Putamen (tissue), 1 donor: ENCODE results near the gene SMIM34.
"Not testable (repeated sequence)": the region's sequence is repeated elsewhere in the genome, so short reads cannot be mapped to it uniquely, and the experiment has no call there.

Experiments used
- DNase-seq: peaks from one replicate; pipeline ENCODE4 v3.0.0-alpha.2; 2016; ENCODE audit warnings: low spot score

The SMIM34 gene

DNA sequence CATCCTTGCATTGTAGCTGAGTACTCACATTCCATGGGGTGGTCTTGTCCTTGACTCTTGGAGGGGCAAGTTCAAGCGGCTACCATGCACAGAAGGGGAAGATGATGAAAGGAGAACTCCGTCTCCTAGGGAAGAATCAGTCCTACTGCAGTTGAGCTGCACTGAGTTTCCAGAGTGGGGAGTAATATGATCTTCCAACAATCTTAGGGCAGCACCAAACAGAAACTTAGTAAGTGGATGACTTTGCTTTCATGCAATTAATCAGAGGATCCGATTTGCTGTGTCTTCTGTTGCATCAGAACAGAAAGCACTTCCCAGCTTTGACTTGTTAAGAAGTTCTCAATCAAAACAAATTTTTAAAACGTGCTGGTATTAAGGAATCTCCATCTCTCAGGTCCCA, at the start of gene SMIM34:
SMIM34 (minus strand) TSS at position 147 of the 400 bp plus-strand sequence; CDS start at position 35, 112 bp downstream.
- DNase-seq, result not testable (repeated sequence)

DNA sequence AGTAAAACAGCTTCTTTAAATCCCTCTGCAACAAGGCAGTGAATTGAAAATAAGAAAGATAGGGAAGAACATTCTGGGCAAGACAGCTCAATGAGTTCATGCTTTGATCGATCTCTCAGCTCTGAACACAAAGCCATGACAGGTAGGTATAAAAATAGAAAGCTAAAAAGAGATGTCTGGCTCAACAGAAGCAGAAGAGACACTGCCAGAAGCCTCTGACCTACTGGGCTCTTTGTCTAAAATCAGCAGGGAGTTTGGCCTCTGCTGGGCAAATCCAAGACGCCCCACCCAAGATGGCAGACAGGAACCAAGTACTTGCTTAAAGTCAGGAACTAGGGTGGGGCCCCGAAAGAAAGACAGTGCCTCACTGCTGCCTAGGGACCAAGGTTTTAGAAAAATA, 43.6 kb upstream of the SMIM34 start:
- not testable (repeated sequence) for DNase-seq

DNA sequence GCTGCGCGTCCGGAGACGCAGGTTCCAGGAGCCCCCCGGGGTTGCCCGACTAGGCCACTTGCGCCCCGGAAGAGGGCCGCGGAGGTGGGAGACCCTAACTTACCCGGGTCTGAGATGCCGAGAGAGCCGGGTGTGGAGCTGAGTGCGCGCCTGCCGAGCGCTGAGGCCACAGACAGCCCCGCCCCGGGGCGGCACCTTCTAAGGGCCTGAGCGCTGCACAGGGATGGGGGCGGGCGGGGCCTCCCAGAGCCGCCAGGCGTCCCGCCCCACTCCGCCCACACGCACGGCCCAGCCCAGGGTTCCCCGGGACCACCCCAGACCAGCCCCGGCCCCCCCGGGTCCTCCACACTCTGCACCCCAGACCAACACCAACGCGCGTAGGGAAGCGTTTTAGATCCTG, 35.7 kb upstream of the SMIM34 start:
- DNase-seq, result not testable (repeated sequence)

GRCh38 chr21:34458266-34458665, 34.5 kb upstream of the SMIM34 start:
- DNase-seq, result not testable (repeated sequence)

DNA sequence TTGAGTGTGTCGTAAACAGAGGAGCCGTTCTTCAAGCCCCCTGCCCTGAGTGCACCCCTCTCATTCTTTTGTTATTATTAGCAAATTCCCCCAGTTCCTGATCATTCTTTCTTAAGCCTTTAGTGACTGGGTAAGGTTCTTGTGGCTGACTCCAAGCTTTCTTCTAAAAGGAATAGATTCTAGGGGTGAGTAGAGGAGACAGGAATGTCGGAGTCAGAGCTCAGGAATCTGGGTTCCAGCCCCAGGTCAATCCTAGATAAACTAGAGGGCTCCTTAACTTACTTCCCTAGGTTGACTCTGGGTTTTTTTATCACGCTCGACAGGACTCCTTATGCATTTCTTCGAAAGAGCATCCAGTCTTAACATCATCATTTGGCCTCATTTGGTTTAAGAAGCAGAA, 32.4 kb upstream of the SMIM34 start:
- DNase-seq, result not testable (repeated sequence)

DNA sequence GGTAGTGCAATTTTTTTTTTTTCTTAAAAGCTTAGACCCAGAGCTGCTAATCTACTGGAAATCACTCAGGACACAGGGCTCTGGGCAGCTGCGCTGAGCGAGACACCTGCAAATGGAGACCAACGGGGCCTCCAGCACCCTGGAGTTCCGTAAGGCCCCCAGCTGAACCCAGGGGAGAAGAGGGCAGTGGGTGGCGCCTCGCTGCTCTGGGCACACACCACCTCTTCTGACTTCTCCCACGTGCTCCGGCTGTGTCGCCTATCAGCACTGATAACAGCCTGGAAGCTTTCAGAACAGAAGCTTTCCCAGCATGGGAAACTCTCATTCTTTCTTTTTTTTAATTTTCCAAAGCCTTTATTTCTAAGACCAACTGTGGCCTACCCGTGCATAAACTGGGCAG, 31.9 kb upstream of the SMIM34 start:
- DNase-seq, result not testable (repeated sequence)

DNA sequence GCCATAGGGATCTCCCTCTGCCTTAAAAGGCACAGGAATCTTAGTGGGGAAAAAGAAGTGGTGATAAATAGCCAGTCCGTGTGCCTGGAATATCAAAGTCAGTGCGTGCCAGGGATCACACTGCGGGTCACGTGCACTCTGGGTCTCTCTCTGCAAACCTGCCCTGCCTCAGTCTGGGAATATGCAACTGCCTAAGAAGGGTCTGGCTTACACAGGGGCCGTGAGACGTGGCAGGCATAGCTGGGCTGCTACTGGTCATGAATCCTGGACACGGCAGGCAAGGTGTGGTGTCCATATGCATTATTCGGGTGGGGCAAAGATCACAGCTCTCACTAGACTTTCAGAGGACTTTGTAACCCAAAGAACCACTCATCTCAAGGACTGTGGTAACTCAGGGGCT, 23.3 kb upstream of the SMIM34 start:
- not testable (repeated sequence) for DNase-seq

- not testable (repeated sequence) for DNase-seq
Measured at GRCh38 chr21:34443486-34443885, 19.7 kb upstream of the SMIM34 start.

DNA sequence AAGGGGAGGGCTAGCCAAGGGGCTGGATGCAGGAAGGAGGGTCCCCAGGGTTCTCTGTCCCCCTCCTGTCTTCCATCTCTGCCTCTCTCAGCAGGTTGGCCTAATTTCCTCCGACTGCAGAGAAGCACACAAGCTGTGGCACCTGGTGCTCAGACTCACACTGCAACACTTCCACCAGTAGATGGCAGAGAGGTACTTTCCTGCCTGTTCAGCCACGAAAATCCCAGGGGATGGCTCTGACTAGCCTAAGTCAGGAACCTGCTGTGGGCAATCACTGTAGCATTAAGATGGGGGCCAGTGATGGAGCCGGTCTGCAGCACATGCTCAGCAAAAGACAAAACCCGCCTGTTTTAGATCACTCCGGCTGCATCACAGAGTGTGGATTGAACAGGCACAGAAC, 6.0 kb upstream of the SMIM34 start:
- not testable (repeated sequence) for DNase-seq

DNA sequence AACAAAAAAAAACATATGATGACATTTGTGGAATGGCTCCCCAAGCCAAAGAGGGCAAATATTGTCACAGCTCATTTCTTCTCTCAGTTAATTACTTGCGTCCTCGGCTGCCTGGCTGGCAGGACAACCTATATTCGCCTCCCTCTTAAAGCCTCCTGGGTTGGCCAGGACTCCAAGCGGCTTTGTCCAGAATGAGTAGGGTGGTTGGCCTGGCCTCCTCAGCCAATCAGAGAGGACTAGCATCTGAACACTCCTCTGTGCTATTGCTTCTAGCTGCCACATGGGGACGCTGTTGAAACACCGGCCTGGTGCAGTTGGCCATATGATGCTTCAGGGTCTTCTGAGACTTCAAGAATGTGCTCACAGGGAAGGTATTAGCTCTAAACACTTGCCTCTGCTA, 4.7 kb upstream of the SMIM34 start:
- DNase-seq, result not testable (repeated sequence)

DNA sequence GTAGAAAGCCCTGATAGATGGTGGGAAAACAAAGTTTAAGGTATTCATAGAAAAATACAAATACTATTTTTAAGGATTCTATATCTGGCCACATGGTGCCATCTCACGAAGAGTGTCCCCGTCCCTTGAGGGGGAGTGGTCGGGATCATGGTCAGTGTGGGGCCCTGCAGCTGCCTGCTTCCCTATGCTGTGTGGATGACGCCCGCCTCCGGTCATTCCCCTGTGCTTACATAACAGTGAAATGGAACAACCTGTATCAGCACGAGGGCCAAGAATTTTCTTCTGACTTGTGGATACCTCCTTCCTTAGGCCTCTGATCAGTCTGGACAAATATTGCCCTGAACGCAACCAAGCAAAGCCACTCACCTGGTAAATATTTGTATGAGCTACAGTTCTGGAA, 3.6 kb upstream of the SMIM34 start:
- DNase-seq, result not testable (repeated sequence)

GRCh38 chr21:34417448-34418077, 6.2 kb downstream of the SMIM34 start:
- DNase-seq, result not testable (repeated sequence)

DNA sequence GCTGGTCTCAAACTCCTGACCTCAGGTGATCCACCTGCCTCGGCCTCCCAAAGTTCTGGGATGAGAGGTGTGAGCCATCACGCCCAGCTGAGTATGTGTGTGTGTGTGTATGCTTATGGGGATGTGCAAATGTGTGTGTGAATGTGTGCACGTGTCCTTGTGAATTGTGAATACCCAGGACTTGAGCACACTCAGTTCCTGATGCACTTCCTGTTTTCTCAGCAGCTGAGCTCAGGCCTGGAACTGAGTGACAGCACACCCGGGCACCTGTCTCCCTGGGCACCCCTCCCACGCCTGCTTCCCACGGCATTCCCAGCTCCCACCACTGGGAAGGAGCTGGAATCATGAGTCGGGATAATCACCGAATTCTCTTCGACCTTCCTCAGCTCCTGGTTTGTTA, 16.5 kb downstream of the SMIM34 start:
- not testable (repeated sequence) for DNase-seq

DNA sequence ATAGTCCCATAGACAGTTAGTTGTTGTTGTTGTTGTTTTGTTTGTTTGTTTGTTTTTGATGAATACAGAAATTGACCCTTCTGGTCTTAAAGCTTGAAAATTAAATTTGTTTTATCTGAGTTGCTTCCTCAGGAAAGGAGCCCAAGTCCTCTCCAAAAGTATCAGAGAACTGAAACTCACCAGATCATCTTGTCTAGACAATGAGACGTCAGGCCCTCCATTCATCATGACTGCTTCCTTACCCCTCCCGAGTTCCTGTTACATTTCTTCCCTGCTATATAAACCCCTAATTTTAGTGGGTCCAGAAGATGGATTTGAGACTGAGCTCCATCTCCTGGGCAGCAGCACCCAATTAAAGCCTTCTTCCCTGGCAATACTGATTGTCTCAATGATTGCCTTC, 17.1 kb downstream of the SMIM34 start:
- DNase-seq, result not testable (repeated sequence)

GRCh38 chr21:34406102-34406501, 17.6 kb downstream of the SMIM34 start:
- DNase-seq, result not testable (repeated sequence)

DNA sequence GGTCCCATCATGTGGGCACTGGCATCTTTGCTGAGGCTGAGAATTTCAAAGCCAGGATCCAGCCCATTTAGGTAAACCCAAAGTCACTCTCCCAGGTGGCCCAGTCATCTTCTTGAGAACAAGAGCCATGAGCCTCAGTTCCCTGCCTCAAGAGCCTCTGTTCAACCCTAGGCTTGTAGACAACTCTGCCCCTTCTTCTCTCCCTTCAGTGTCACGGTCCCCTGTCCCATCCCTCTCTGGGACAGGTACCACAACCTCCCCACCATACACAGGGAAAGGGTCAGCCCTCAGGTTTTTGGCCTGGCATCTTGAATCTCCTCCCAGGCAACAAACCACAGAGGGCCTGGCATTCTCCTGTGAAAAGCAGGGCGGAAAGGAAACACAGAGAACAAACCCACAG, 18.1 kb downstream of the SMIM34 start:
- not testable (repeated sequence) for DNase-seq

- DNase-seq, result not testable (repeated sequence)
Measured at GRCh38 chr21:34404742-34405141, 19.0 kb downstream of the SMIM34 start.

DNA sequence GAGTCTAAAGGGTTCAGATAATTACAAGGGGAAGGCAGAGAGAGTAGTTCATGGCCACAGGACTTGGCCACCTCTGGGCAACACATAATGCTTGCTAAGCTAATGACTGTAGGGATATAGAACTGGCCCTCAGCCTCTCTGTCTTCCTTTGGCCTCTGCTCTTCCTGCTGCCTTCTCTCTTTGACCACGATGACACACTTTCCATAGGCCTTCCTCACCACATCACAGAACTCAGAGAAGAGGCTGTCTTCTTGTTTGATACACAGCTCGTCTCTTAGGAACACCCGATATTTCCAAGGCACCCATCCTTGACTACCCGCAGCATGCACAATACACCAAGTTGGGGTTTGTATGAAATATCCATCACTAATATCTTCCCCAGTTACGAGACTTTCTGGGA, 23.2 kb downstream of the SMIM34 start:
- not testable (repeated sequence) for DNase-seq

DNA sequence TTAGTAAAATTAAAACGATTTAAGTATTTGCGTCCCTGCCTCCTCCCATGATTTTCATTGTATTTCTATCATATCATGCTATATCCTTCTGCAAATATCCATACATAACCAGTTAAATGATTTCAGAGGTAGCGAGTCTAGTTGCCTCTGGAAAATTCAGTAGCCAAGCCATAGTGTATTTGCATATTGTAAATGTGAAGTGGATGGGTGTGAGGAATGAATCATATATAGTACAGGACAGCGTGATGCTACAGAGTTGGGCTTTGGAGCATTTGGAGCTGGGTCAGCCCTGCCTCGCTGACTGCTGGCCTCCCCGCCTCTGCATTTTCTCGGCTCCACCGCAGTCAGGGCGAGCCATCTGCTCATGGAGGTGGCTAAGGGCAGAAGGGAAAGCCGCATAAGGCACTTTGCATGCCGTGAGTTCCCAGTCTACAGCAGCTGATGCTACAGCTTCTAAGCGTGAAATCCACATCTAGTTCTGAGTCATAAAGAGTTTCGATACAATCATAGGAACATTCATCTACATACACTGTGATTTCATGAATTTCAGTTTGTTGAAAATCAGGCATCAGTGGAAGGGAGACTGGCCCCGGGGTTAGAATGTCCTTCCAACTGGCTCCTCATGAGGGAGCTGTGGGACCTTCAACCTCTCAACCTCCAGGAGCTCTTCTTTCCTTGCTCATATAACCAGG, 39.9 kb downstream of the SMIM34 start:
- not testable (repeated sequence) for DNase-seq

- not testable (repeated sequence) for DNase-seq
Measured at GRCh38 chr21:34383138-34383537, 40.6 kb downstream of the SMIM34 start.

DNA sequence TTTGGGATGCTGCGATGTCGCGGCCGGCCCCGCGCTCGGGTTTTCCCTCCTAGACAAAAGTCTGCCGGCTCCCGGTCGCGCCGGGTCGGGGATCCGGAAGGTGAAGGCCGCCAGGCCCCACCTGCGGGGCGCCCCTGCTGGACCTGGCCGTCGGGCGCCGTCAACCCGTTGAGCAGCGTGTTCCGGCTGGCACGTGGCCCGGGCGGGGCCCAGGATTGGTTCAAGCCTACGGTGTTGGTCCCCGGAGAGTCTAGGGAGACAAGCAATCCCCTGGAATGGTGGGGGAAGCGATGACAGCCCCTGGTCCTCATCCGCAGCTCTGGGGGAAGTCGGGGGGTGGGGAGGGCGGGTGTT, 48.2 kb downstream of the SMIM34 start:
- not testable (repeated sequence) for DNase-seq

DNA sequence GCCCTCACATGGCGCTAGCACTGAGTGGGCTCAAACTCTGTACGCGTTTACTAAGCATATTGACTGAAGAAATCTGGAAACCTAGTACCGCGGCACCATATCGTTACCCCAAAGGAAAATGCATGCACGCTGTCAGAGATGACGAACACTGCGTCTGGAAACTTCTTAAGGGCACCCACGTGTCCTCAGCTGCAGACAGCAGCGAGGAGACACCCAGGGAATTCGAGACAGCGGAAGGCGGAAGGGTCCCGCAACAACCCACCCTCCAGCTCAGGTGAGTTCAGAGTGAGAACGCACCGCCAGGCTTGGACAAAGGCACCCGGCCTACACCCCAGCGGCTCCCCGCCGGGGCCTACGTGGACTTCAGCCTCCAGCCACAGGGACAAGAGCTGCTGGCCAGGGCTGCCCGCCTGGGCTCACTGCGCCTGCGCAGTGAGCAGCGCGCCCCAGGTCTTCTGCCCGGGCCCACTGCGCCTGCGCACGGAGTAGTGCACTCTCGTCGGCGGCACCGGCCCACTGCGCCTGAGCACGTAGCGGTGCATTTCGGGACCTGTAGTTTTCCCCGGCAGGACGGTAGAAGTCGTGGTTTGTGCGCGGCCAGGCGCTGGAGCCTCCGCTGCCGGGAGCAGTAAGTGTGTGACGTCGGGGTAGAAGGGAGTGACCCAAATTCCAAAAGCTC, 48.7 kb downstream of the SMIM34 start, which contains the start of gene SMIM11:
SMIM11 (plus strand) TSS at position 568 of the 679 bp plus-strand sequence. CDS start 3,998 bp downstream, outside the sequence.
- not testable (repeated sequence) for DNase-seq

- not testable (repeated sequence) for DNase-seq
Measured at GRCh38 chr21:34374462-34374861, 49.3 kb downstream of the SMIM34 start.
